NCI-H748 treated with DMSO at 0.1 percent for 48 hours (cell line): ENCODE data around the gene AP5B1.
"Not testable (repeated sequence)": the region's sequence is repeated elsewhere in the genome, so short reads cannot be mapped to it uniquely, and the experiment has no call there.

Experiments used
- DNase-seq: peaks from one replicate; lab custom pipeline; 2025; lab: John Stamatoyannopoulos, UW

The AP5B1 gene

DNA sequence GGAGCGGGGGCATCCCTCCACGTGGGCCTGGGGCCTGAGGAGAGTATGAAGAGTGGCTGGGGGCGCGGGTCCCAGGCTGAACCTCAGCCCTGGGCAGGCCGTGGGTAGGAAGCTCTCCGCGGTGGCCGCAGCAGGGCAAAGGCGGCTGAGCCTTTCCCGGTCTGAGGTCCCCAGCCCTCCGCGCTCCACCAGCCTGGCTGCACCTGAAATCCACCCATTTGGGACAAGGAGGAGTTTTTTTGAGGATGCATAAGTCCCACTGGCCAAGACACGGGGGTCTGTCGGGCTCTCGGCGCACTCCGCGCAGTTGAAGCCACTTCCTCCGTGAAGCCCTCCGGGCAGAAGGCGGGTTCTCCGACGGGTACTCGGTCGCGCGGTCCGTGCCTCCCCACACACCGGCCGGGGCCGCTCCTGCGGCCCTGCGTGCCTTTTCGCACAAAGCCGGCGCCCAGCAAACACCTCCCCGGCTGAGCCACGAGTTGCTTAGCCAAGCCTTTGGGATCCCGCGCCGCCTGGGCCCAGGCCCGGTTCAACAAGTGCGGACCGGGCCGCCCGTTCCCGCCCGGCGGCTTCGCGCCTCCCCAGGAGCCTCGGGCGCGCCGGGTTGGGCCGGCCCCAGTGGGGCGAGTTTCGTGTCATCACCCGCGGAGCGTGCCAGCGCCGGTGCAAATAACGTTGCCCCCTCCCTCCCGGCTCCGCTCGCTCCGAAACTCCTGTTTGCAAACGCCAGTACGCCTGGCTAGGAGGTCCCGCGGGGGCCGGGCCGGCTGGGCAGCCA lies 5.4 kb upstream of the AP5B1 start:
- no peak for DNase-seq

DNA sequence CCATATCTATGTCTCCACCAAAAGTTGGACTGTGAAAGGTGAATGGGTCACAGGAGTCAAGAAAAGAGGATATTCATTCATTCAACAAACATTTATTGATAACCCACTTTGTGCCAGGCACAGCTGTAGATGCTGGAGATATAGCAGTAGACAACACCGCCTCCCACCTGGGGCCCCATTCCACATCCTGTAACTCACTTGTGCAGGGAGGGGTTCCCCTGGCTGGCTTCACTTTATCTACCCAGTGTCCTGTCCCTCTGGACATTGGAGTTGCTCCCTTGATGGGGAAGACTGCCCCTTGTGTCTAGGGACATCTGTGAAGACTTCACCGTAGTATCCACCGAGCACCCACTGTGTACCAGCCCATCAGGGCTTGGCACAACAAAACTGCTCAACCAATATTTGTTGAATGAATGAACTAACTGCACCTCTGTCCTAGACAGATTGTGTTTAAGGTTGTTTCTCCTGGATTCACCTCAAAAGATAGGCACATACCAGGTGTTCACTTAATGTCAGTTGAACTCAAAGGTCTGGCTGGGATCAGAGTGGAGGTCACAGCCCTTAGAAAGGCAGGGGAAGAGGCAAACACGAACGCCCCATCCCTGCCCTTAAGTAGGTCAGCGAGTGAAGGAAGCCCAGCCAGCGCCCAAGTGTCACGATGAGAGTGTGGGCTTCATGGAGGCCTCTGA lies 4.7 kb upstream of the AP5B1 start:
- no peak for DNase-seq

DNA sequence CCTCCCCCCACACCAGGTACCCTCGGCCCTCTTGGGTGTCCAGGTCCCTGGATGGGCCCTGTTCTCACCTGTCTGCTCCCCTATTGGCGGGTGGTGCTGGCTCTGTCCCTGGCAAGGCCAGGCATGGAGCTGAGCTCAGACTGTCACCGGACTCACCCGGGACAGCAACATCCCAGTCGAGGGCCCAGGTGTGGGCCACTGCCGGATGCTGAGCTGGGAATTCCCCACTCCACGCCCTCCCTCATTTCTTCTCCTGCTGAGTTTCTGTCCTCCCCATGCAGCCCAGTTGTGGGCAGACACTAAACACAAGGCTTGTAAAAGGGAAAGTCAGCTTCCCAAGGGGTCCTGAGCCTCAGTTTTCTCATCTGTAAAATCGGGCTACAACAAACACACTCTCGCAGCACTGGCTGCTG lies 2.0 kb upstream of the AP5B1 start:
- DNase-seq = no peak

DNA sequence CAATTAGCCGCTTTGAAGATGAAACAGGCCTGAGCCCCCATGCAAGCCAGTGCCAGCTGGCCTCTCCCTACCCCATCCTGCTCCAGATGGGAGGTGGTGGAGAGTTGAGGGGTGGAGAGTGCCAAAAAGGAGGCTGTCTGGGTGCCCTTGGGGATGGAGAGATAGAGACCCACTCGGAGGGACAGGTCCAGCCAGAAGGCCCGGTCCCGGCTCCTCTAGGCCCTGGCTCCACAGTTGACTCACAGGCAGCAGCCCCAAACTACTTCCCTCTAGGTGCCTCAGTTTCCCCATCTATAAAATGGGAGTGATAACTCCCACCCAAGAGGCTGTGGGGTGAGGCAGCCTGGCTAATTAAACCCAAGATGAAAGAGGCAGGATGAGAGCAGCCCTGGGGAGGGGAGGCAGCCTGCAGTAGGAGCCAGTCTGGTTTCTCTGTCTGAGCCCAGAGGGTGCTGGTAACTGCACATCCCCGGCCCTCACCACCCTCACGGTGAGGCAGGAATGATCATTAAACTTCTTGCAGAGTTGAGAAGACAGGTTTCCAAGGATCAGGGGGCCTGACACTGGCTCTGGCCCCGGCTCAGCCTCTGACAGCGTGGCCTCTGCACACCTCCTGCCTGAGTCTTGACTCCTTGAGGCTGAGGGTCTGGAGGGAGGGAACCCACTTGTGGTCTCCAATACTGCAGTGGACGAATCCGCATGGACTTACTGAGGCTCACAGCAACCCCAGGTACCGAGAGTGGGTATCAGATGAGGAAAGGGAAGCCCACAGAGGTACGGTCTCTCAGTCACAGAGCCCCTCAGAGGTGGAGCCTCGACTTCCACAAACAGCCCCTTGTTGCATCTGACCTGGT lies 1.4 kb upstream of the AP5B1 start:
- no peak for DNase-seq

DNA sequence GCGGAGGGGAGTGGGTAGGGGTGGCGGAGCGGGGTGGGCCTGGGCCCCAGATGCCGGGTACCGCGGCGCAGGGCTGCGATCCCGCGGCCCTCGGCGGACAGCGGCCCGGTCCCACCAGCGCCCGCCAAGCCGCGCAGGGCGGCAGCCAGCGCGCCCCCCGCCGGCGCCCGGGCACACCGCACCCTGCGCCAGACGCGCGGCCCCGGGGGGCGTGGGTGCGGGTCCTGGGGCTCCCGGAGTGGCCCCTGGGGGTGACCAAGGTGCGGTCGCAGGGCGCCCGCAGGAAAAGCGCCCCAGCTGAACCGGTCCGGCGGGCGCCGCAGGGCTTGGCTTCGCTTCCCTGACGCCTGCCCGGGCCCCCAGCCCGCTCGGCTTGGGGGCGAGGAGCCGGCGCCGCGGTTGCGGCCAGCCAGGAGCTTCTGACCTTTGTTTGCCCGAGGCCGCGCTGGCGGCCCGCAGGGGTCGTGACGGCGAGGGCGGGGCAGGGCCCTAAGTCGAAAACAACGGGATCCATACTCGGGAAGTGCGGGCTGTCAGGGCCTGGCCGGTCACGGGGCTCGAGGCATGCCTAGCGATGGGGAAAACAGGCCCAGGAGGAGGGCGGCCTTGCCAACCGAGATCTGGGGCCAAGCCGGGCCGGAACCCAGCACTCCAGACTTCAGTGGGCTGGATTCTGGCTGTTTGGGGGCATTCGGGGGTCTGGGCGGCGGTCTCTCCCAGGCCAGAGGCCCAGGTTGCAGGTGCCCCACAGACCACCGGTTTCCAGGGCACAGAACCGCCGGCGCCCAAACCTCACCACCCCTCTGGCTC lies 581 bp upstream of the AP5B1 start:
- no peak for DNase-seq

DNA sequence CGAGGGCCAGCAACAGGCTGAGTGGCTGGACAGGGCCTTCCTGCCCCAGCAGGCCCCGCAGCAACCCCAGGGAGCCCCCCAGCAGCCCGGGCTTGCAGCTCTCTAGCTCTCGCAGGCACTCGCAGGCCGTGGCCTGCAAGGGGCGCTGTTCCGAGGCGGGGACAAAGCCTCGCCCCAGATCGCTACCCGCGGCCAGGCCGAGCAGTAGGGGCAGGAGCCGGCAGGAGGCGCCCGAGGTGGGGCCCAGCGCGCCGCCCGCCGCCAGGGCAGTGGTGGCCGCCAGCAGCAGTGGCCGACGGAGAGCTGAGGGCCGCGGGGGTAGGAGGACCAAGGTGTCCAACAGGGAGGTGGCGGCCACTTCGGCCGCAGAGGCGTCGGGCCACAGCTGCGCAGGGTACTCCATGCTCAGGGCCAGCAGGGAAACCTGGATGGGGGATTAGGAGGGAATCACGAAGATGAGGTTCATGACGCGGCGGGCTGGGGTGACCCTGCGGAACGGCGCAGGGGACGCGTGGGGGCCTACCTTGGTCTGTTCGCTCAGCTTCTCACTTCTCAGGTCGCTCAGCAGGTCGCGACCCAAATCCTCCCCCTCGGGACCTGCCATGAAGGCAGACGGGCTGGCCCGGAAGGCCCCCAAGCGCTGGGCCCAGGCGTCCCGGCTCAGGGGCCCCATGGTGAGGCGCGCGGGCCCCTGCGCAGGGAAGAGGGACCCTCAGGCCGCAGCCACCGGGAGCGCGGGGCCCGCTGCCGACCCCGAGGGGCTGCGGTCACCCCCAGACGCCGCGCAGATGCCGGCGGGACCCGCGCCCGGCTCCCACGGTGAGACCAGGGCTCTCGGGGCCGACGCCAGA lies 632 bp downstream of the AP5B1 start:
- DNase-seq = peak; percentile 51

DNA sequence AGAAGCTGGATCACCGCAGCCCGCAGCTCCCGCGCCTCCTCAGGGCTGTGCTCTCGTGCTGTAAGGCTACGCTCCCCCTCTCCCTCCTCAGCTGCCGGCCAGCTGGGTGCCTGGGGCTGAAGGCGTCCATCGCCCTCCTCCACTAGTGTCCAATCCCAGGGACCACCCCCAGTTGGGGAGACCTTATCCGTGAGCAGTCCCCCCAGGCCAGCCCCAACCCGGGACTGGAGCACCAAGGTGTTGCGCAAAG lies 1.2 kb downstream of the AP5B1 start:
- DNase-seq = no peak

DNA sequence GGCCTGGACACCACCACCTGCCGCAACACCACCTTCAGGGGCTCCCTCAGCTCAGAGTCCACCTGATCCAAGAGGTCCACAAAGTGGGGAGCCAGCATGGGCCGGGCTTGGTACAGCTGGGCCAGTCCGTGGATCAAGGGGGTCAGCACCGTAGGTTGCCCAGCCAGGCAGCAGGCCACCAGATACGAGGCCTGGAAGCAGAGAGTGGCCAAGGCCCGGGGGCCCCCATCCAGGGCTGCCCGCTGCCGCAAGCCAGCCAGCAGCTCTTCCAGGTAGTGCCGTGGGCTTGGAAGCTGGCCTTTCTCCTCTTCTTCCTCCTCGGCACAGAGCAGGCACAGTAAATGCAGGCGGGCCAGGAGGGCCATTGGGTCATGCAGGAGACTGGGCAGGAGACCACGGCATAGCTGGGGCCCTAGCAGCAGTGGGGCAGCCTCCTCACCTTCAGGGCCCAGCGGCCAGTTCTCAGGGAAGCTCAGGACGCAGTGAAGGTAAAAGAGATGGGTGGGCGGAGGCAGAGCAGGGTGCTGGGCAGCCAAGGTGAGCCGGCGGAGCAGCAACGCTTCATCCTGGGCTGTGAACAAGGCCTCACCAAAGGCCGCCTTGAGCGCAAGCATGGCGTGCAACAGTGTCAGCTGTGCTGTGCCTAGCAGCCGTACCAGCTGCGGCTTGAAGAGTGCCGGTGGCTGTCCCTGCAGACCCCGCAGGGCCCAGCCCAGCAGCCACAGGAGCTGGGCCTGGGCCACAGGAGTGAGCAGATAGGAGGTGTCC lies 1.7 kb downstream of the AP5B1 start:
- no peak for DNase-seq

DNA sequence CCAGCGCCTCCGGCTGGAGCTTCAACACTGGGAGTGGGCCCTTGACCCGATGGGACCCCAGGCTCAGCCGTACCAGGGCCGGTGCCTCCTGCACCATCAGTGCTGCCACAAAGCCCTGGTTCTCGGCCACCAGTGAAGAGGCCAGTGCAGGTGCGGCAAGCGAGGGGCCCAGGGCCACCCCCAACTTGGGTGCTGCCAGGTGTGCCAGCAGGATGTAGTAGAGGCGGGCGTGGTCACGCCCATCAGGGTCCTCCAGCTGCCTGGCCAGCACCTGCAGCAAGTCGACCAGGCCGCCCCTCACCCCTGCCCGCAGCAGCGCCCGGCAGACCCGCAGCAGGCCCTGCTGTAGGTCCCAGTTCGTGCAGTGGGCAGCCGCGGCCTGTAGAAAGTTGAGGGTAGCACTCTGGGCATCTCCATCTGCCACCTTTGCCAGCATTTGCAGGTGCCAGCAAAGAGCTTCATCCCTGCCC lies 2.3 kb downstream of the AP5B1 start:
- DNase-seq = no peak

DNA sequence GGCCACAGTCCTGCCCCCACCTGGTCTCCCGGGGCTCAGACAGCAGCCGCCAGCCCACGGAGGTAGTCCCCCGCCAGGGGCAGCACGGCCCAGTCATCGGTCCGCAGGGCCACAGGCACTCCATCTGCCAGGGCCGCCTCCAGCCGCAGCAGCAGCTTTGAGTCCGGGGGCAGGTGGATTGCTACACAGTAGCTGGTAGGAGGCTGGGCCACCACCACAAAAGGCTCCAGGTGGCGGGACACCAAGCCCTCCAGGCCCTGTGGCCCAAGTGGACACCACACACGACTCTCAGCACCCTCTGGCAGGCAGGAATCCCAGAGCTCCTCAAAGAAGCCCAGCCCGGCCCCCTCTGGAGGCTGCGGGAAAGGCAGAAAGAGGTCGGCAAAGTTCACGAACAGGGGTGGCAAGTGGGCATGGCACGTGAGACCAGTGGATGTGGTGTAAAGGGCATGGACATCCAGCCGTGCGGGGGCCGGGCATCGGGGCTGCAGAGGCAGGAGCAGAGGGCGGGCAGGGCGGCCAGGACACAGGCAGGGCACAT lies 2.9 kb downstream of the AP5B1 start:
- no peak for DNase-seq

DNA sequence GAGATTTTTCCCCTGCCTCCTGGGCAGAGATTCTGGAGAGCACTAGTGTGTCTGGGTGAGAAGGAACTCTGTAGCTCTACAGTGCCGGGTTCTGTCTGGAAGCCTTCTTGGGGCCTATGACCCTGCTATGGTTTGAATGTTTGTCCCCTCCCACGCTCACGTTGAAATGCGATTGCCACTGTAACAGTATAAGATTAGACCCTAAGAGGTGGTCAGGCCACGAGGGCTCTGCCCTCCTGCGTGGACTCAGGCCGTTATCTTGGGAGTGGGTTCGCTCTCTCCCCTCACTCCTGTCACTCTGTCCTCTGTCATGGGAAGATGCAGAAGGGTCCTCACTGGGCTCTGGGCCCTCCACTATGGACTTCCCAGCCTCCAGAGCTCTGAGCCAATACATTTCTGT lies 3.5 kb downstream of the AP5B1 start:
- DNase-seq = no peak

DNA sequence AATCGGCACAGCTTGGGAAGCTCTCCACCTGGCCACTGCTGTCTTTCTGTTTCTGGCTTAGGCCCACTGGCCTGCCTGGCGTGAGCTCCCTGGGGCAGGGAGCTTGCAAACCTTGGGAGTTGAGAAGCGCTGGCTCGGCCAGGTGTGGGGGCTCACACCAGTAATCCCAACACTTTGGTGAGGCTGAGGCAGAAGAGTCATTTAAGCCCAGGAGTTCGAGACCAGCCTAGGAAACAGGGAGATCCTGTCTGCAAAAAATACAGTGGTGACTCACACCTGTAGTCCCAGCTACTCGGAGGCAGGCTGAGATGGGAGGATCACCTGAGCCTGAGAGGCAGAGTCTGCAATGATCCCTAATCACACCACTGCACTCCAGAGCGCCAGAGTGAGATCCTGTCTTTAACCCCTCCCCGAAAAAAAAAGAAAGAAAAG lies 4.0 kb downstream of the AP5B1 start:
- DNase-seq = no peak

DNA sequence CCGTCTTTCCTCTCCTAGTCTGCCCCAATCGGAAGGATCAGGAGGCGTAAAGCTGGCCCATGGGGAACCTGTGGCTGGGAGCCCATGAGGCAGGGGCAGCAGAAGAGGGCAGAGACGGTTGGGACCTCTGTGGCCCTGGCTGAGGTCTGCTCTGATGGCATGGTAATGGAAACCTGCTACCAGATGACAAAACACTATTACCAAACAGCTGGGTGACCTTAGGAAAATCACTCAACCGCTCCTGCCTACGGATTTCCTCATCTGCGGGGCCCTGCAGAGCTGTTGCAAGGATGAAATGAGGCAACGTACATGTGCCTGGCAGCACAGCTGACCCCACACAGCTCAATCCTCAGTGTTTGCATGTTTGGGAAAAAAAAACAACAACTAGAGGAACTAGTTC lies 4.6 kb downstream of the AP5B1 start:
- DNase-seq = no peak

DNA sequence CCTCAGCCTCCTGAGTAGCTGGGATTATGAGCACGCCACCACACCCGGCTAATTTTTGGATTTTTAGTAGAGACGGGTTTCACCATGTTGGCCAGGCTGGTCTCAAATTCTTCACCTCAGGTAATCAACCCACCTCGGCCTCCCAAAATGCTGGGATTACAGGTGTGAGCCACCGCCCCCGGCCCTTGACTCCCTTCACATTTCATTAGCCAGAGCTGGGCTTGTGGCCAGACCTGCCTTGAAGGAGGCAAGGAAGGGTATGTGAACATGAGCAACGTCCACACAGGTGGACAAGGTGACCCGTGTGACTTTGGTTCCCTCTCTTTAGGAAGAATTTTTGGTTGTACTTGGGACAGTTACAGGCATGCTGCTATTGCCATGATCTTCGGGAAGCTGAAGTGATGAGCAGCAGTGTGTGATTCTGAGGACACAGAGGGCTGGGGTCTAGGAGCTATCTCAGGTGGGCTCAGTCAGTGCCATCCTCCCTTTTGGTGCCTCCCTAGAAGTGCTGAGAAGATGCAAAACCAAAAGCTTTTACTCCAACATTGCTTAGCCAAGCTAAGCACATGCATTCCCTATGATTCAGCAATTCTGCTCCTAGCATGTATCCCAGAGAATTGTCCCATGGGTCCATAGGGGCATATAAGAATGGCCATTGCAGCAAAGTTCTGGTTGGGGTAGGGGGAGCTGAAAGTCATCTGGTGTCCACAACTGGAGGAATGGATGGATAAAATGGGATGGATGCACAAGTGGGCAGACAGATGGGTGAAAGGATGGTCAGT lies 6.1 kb downstream of the AP5B1 start:
- DNase-seq = no peak

DNA sequence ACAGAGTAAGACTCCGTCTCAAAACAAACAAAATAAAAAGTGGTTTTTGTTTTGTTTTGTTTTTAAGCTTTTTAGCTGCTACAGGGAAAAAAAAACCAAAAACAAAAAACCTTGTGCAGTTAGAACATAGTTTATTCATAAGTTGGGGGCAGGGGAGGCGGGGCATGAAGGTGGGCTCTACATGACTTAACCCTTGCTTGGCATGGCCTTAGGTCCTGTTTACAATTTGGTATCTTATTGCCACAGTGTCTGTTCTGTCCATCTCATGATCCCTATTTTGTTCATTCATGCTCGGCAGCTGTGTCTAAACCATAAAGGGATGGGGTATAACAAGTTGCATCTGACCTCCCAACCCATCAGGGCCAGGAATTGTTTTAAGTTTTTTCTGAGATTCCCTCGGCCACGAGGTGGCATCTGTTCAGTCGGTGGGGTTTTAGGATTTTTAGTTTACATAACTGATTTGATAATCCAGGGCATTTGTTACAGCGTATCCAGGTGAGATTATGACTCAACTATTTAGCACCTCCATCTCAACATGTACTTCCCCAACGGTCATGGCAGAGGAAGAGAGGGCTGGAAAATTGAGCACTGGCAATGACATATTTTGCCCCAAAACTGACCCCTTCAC lies 6.9 kb downstream of the AP5B1 start:
- no peak for DNase-seq

DNA sequence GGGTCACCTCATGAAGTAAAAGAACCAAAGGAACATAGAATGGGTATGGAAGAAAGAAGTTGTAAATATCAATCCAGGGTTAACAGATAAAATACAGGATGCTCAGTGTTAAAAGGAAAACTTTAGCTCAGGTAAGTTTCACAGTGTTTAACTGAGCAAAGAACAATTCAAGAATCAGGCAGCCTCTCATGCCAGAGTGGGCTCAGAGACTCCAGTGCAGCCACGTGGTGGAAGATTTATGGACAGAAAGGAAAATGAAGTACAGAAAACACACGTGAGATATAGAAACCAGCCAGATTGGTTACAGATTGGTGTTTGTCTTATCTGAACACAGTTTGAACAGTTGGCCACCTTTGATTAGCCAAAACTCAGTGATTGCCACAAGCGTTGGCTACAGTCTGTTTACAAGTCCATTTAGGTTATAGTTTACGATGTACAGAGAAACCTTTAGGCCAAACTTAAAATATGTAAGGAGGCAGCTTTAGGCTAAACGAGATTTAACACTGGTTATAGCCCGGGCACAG lies 9.1 kb downstream of the AP5B1 start:
- no peak for DNase-seq

DNA sequence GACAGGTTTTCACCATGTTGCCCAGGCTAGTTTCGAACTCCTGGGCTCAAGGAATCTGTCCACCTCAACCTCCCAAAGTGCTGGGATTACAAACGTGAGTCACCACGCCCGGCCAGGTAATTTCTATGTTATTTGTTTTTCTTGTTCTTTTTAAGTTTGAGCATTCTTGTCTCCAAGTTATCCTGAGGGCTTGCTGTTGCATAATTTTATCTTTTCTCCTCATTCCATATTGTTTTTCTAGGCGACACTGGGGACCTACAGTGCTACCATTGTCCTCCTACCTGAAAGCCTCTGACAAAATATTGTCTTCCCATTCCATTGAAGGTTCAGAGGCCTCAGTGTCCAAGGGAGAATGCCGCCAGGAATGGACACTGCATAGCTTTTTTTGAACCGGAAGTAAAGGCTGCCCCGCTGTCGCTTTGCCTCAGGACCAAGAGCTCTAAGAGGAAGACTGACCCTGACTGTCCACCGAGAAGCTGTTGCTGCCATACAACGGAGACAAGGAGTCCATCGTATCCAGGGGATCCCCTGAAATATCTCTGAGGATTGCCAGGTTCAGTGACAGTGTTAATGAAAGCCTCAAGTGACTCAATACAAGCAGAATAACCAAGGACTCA lies 9.7 kb downstream of the AP5B1 start:
- DNase-seq = no peak

DNA sequence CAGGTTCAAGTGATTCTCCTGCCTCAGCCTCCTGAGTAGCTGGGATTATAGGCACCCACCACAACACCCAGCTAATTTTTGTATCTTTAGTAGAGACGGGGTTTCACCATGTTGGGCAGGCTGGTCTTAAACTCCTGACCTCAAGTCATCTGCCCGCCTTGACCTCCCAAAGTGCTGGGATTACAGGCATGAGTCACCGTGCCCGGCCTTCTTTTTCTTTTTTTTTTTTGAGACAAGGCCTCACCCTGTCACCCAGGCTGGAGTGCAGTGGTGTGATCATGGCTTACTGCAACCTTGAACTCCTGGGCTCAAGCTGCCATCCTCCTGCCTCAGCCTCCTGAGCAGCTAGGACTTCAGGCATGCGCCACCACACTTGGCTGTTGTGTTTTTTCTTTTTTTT lies 13.0 kb downstream of the AP5B1 start:
- DNase-seq = not testable (repeated sequence)
